ENCODE measurements around the gene FRZB.

Gene FRZB

DNA sequence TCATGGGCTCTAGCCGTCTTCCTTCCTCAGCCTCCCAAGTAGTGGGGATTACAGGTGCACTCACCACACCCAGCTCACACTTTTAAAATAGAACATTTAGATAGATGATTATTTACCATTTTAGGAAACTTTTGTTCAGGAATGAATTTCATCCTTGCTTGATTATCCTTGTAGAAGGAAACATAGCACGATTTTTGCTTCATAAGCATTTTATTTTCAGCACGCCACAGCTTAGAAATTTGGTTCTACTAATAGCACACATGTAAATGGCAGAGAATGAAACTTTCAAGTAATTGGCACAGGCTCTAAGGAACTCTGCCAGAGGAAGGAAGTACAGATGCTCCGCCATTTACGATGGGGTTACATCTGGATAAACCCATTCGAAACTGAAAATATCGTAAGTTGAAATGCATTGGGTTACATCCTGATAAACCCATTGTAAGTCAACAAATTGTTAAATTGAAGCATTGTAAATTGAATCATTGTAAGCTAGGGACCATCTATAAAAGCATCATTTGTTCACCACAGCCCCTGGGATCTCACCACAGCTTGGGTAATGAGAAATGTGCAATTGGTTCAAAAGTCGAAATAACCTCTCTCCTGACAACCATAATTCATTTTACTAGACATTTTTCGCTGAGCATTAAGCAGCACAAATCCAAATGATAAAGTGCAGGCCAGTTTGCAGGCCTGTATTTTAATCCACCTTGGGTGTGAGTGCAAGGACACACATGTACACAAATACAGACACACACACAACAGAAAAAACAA lies 33.2 kb downstream of the FRZB start:
- DNase-seq, result no peak

DNA sequence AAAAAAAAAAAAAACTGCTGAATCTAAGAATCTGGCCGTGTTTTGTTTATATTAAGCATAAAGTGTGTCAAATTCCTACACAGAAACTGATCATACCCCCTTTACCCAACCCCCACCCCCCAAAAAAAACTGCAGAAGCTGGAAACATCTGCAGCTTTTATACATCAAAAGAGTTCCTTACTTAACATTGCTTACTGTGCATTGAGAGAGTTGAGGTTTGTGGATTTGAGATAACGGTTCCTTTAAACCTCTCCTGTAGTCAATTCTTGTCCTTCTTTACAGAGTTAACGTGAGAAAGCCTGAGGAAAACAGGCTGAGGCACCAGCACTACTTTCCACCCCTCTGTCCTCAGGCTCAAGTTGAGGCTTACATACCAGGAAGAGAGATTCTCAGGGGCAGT lies 34.5 kb downstream of the FRZB start:
- DNase-seq, result no peak

DNA sequence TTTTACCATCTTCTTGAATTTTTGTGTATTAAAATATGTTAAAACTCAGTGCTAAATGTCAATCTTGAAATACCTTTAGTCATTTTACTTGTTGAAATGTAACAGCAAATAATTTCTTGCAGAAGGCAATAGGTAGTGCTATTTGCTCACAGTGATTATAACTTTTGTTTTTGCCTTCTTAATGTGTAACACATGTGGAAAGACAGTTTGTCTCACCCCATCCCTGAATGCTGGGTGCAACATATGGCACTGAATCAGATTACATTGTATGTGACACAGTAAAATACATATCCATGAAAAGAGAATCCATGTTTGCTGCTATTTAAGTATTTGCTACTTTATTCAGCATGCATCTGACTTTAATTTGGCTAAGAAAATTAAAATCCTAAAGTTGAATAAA lies 35.3 kb downstream of the FRZB start:
- no peak for DNase-seq

DNA sequence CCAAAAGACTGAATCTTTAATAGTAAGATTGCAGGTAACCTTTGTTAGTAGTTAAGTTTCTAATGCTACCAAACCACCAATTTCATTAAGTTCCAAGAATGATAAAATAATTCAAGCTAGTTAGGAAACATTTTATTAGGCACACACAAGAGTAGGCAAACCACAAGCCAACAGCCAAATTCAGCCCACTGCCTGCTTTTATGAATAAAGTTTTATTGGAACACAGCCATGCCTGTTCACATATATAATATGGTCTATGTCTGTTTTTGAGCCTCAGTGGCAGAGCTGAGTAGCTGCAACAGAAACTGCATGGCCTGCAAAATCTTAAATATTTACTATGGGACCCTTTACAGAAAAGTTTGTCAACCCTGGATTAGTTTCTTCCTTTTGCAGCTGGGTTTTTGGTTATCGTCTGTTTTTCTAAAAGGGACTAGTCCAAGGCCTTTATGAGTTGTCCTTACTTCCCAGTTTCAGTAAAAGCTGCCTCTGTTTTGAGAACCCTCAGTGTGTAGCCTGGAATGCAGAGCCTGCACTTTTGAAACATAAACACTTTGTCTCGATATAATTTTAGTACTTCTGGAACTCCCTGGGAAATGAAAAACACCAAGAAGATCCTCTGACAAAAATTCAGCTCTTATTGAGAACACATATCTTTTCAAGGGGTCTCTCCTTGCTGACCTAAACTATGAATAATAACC lies 39.1 kb downstream of the FRZB start:
- no peak for DNase-seq

DNA sequence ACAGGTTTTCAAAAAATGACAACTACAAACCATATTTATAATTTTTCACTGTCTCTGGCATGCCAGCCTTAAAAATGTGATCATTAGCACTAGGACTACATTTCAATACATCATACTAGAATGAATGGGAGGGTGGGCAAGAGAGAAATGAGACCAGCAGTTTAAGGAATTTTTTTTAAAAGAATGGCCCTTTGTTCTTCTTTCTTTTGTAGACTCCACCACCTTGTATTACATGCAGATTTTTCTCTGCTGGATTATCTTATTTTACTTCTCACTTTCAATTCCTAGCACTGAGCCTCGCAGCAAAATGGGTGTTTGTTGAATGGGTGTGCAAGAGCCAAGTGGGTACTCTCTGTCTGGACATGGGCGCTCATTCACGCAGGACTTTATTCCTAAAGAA lies 39.9 kb downstream of the FRZB start:
- no peak for DNase-seq

DNA sequence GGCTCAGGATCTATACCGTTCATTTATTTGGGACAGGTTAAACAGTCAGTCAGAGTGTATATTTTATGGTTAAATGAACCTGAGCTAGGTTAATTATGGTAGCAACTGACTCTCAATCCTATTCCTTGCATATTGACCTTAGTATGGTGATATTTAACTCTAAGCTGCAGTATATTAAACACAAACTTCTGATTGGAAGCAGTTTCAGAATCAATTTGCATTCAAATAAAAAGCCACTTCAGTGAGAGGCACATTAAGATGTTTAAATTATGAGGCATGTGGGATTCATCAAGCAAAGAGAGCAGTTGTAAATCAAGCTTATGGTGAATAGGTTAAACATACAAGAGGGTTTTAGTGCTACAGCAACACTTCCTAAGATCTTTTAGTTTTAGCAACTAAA lies 40.4 kb downstream of the FRZB start:
- no peak for DNase-seq

DNA sequence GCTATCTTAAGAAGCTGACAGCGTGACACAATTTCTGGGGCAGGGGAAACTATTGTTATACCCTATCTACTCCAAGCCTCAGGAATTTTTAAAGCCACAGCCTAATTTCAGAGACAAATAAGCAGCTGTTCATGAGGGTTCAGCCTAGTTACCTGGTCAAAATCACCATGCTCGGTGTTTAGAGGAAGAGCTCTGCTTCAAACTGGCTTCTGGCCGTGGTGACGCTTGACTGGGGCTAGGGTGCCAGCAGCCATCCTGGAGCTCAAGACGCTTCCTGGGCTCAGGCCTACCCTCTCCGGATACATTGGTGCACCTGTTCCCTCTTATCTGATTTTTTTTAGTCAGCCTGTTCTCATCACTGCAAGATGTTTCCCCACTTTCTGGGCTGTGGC lies 41.7 kb downstream of the FRZB start:
- no peak for DNase-seq

DNA sequence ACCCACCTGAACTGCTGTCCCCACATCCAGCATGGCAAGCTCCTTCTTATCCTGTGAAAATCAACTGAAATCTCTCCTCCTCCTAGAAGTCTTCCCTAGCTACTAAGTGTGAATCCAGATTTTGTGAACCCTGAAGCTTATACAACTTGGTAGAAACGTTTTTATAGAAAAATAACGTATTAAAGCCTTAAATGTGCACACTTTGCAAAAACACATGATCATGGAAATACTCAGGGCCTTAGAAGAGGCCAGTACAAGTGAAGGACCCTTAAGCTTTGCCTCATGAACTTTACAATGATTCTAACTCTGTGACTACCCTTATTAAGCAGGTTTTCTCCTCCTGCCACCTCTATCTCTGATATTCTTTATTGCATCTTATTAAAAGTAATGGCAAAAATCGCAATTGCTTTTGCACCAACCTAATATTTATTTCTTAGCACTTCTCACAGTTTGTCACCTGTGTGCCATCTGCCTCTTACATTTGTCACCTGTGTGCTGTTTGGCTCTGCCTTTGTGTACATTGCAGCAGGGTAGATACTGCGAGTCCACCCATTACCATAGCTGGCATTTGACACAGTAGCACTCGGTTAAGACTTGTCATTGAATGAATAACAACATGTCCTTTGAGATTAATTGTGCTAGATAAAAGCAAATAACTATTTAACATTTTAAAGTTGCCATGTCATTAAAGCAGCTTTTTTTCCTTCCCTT lies 42.2 kb downstream of the FRZB start:
- DNase-seq, result no peak

DNA sequence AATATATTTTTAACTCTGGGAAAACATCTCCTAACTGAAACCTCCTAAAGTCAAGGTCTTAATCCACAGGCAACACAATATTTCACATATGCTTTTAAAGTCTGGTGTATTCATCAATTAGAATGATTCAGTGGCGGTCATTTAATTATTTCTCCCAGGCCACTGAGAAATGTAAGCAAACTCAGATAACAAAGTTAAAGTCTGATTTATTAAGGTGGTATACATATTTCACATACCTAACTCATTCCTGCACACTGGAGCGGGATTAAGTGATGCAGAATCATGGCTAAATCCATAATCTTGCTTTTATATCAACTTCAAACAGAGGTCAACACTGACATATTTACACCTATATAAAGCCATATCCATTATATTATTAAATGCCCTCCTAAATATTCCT lies 43.7 kb downstream of the FRZB start:
- no peak for DNase-seq

DNA sequence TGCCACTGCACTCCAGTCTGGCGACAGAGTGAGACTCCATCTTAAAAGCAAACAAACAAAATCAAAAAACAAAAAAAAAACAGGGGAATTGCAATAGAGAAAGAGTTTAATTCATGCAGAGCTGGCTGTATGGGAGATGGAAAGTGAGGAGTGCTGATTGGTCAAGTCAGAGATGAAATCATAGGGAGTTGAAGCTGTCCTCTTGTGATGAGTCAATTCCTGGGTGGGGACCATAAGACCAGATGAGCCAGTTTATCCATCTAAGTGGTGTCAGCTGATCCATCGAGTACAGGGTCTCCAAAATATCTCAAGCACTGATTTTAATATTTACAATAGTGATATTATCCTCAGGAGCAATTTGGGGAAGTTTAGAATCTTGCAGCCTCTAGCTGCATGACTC lies 45.3 kb downstream of the FRZB start:
- no peak for DNase-seq

DNA sequence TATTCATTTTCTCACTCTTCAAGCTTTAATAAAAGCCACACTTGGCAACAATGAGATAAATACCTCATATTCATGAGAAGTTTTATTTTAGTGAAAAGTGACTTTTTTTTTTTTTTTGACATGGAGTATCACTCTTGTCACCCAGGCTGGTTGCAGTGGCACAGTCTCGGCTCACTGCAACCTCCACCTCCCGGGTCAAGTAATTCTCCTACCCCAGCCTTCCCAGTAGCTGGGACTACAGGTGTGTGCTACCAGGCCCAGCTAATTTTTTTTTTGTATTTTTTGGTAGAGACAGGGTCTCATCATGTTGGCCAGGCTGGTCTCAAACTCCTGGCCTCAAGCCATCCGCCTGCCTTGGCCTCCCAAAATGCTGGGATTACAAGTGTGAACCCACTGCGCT lies 47.0 kb downstream of the FRZB start:
- DNase-seq, result no peak

DNA sequence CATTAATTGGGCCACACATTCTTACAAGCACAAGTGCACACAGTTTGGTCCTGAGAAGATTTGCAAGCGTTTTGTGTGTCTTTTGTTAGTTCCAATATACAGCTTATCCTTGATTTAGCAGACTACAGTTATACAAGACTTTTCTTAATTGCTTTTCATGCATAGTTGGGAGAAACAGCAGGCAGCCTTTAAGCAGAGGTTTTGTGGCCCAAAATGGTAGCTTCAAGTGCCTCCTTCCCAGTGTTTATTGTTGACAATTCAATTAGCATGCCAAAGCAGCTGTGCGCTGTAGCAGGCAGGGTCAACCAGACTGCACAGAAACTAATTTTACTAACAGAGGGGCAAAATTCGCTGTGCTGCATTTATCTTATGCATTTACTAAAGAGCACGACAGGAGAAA lies 47.5 kb downstream of the FRZB start:
- DNase-seq, result no peak

DNA sequence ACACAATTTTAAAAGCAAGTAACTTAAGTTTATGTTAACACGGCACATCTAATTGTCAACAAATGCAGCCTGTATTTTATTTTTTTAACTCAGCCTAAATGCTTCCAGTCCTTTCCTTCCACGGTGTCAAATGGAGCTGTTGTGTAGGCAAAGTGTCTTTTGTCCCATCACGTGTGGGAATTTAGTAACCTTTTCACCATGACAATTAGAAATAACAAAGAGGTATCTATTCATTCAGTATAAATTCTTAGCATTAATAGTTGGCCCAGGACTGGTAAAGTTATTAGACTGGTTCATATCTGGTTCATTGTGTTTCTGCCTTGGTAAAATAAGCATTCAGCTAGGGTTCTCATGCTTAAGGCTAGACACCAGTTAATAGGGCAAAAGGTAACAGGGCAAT lies 47.9 kb downstream of the FRZB start:
- DNase-seq, result no peak

DNA sequence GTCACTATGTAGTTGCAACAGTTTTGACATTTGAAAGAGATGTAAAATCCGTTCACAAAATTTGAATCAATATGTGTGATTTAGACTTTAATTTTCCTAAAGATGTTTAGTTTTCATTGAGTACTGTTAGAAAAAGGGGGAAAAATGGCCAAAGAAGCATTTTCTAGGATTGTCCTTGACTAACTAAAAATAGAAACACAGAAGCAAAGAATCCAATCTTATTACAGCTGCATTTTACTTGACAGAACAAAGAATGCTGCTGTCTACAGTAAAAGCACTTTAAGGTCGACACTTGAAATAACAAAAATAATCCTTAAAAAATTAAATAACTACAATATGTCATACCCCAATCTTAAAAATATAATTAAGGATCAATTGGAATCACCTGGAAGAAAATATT lies 48.9 kb downstream of the FRZB start:
- DNase-seq, result no peak

DNA sequence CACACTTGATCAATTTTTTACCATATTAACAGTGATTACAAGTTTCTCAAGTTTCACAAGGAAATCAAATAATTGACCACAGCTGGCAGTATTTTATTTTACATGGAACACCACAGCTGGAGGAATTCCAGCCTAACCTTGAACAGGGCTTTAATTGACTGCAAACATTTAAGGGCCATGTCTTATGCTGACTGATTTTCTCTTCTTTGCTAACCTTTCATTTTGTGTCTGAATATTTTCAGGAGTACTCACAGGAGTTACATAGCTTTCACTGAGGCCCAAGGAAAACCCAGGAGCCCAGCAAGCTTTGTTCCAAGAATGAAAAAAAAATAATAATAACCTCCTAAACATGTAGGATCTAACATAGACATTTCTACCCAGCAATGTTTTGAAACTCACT lies 49.6 kb downstream of the FRZB start:
- no peak for DNase-seq

DNA sequence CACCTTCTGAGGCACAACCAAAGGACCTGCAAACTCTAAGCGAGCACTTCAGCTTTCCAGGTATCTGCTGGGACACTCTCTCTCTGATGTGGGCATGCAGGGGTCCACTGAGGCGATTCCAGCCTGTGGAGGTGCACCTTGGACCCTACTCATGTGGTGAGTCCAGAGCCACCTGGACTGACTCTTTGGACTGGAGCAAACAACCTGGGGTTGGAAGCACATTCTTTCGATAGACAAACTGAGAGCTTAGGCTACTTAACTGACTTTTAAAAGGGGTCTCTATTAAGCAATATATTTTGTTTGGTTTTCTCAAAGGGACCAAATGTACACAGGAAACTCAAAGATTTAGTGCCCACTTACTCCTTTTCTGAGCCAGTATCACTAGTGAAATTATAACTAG lies 51.6 kb downstream of the FRZB start:
- DNase-seq, result no peak

DNA sequence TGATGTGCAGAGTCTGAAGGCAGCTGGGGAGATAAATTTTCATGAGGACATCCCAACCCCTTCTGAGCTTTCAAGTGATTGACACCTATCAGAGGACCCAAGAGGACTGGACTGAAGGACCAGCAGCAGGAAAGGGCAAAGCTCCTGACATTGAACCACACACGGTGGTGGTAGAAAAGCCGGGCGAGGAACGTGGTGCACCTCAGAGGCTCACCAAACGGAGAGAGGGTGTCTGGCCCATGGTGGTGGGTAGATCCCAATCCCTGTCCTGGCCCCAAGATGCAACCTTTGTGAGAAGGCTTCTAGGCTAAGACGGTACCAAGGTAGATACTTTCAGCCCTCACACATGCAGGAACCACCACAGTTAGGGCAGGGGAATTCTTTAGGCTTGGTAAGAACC lies 52.1 kb downstream of the FRZB start:
- no peak for DNase-seq

DNA sequence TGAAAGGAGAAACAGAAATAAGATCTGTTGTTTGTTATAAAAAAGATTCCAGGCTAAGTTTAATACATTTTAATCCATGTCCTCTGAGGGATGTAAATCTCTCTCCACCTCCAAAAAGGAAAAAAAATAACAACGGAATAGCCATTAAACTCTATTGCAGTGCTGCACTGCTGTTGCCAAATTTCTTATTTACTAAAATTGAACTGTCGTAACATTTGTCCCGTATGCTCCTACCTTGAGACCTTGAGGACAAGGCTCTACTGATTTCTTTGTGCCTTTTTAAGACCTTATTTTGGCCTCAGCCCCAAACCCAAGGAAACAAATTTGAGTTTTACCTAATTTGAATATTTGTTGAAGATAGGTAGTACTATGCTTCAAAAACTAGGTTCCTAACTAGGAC lies 56.4 kb downstream of the FRZB start:
- DNase-seq, result no peak

DNA sequence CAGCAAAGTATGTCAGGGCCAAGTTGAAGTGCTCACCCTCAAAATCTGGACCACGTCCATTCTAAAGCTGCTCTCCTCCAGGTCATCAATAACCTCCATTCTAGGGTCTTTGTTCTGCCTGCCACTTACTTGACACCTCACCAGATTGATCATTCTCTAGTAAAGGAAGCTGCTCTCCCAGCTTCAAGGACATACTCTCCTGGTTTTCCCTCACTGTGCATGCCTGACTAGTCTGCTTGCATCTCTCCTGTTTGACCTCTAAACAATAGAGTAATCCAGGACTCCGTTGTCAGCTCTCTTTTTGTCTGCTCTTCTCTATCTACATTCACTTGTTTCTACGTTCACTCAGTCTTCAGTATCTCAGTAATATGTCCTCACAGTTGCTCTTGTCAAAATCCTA lies 59.1 kb downstream of the FRZB start:
- no peak for DNase-seq

DNA sequence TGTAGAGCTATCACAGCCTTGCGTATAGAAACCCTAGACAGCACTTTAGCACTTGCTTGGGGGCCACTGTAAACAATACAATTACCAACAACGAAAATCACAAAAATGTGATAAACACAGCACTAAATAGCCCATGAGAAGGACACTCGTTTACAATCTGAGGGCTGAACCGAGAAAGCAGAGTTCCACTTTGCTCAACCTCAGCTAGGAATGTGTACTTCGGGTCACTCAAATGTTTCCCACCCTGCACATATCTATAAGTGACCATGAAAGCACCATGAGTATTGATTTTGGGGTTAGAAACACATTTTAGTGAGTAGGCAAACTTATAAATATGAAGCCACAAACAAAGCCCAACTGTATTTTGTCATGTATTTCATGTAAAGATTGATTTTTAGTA lies 62.3 kb downstream of the FRZB start:
- DNase-seq, result no peak

DNA sequence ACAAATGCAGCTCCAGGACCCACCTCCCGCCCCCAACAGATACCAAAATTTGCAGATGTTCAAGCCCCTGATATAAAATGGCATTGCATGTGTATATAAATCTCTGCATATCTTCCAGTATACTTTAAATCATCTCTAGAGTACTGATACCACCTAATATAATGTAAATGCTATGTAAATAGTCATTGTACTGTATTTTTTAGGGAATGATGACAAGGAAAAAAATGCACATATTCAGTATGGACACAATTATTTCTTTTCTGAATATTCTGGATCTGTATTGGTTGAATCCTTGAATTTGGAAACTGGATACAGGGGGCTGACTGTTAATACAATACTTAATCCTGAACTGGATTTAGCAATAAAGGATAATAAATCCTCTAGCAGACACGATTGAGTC lies 67.7 kb downstream of the FRZB start:
- DNase-seq, result no peak

DNA sequence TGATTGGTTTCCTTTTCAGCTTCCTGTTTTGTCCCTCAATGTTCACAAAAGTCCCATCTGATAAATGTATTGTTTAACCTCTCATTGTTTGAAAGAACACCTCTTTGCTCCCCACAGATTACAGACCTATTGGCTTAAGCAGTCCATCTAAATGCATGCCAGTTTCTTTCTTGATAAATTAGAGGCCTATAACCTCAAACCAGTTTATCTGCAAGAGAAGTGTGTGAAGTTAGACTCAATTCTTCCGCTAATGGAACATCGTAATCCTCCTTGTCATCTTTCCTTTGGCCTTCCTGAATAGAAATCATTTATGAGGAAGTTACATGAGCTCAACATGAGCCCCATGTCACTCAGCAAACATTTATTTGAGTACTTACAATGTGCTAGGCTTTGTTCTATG lies 74.0 kb downstream of the FRZB start:
- DNase-seq, result no peak

DNA sequence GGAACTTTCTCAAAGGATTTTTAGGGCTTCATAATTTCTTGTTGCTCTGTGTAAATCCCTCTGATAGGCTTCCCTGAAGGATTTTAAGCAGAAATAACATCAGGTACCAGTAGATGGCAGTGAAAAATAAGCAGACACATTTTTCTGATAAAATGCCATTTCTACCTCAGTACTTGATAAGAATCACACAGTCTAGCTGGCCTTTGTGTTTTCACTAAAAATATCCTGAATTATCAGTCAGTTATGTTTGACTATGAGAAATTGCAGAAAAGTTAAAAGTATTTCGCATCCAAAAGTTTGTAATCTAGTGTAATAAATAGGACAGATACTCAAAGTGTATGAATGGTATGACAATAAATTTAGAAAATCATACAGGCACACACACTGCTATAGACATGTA lies 81.7 kb downstream of the FRZB start:
- no peak for DNase-seq

DNA sequence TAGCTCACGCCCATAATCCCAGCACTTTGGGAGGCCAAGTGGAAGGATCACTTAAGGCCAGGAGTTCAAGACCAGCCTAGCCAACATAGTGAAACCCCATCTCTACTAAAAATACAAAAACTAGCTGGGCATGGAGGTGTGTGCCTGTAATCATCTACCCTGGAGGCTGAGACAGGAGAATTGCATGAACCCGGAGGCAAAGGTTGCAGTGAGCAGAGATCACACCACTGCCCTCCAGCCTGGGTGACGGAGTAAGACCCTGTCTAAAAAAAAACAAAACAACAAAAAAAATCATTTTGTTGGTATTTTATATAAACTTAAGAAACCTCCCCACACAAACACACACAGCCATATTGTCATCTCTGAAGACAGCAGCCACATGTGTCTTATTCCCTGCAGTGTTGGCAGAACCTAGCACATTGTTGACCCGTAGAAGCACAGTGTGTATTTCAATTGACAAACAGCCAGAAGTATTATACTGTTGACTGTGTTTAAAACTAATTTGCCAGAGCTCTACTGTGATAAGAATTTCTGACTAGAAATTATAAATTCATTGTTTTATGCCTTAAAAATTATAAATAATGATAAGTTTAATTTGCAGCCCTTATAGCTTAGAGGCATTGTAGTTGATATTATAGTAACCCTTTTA lies 82.3 kb downstream of the FRZB start:
- no peak for DNase-seq

Measured in activated CD4-positive, alpha-beta T cell treated with anti-CD3 and anti-CD28 coated beads for 1 hour (primary cell).